GM12875 (cell line): ENCODE results near the gene SLCO1A2.

Experiments used
- H3K4me3 ChIP-seq: one replicate; pipeline ENCODE4 v1.5.1; 2011; ENCODE audit warnings: low read depth, low read length, control low read depth
- TF ChIP-seq, protein P1 (sequence below): IDR thresholded peaks from 2 replicates; pipeline ENCODE4 v1.5.1; 2011; ENCODE audit warnings: low read depth, mild to moderate bottlenecking, control low read depth, inconsistent platforms, low read length, moderate library complexity, borderline replicate concordance; ENCODE audit not compliant: insufficient read depth

The SLCO1A2 gene

DNA sequence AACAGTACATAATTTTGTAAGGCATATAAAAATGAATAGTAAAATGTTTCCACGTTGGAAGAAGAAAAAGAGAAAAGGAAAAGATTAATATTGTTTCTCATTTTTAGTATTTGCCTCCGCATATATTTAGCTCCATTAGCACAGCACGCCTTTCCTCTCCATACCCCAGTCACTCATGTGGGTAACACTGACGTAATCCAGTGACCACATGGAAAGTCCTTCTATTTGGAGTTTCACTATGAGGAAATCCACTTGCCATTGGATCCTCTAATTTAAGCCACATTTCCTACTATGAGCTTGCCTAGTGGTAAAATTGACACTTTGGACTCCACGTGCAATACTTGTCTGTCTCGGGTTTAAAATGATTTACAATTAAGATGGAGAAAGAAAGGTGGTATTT, 5.7 kb upstream of the SLCO1A2 start:
- TF ChIP-seq, protein P1, sequence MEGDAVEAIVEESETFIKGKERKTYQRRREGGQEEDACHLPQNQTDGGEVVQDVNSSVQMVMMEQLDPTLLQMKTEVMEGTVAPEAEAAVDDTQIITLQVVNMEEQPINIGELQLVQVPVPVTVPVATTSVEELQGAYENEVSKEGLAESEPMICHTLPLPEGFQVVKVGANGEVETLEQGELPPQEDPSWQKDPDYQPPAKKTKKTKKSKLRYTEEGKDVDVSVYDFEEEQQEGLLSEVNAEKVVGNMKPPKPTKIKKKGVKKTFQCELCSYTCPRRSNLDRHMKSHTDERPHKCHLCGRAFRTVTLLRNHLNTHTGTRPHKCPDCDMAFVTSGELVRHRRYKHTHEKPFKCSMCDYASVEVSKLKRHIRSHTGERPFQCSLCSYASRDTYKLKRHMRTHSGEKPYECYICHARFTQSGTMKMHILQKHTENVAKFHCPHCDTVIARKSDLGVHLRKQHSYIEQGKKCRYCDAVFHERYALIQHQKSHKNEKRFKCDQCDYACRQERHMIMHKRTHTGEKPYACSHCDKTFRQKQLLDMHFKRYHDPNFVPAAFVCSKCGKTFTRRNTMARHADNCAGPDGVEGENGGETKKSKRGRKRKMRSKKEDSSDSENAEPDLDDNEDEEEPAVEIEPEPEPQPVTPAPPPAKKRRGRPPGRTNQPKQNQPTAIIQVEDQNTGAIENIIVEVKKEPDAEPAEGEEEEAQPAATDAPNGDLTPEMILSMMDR: no peak
- H3K4me3 ChIP-seq: no peak overlapping the region

DNA sequence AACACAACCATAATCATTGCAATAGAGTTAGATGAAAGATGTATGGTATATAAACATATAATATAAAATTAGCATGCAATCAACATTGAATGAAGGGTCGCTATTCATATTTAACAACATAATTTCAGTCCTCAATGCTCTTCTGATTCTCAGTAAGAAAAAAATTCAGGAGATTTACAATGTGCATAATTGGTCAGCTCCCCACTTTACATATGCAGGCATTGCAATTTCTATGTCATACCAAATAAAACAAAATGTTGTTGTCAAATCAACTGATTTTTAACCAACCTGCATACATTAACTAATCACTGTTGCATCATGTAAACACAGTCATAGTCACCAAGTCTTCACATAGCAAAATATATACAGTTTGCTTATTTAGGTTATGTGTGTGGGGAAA, 5.2 kb upstream of the SLCO1A2 start:
- no peak overlapping the region for H3K4me3 ChIP-seq
- TF ChIP-seq, protein P1: no peak

DNA sequence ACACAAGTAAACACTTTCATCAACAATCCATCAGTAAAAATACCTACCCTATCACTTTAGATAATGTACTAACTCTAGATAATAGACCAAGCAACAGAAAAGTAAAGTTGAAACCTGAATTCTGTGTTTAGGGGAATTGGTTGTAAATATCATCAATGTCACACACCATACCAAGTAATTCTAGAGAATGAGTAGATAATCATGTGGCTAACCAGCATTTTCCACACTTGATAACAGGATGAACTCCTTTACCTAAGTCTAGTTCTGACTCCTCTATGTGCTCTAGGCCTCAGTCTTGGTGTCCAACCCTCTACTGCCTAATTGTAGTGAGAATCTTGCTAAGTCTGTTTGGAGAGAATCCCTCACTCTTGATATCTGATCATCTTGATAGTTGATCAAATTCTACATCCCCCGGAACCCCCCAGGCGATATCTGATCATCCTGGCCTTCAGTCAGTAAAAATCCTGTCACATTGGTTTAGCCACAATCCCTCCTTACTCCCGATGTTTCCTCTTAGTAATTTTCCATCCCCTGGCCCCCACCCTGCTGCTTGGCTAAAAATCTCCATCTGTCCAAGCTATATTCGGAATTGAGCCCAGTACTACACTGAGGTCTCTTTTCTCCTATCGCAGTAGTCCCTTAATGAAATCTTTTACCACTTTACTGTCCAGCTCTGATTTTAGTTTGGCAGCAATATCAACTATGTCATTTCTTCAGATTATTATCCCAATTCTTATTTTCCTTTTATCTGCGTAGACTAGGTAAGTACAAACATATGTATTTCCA, 3.4 kb upstream of the SLCO1A2 start:
- TF ChIP-seq, protein P1: no peak

DNA sequence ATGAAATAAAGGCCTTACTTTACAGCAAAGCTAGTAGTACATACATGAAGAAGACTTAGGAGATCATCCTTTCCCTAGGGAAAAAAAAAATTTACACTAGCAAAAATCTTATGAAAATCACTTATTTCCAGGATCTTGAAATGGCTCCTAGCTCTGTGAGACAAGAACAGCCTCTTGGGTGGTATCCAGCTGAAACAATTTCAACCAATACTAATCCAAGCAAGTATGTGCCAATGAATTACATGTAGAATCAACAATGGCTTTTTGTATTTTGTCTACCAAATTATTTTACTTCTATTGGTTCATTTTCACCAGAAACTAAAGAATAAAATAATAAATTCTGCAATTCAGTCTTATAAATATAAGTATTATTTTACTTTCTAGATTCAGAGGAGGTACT, 2.7 kb upstream of the SLCO1A2 start:
- TF ChIP-seq, protein P1: no peak
- H3K4me3 ChIP-seq: no peak overlapping the region

More for the DNA sequence above, 3.4 kb upstream of the SLCO1A2 start:
- H3K4me3 ChIP-seq: no peak overlapping the region

DNA sequence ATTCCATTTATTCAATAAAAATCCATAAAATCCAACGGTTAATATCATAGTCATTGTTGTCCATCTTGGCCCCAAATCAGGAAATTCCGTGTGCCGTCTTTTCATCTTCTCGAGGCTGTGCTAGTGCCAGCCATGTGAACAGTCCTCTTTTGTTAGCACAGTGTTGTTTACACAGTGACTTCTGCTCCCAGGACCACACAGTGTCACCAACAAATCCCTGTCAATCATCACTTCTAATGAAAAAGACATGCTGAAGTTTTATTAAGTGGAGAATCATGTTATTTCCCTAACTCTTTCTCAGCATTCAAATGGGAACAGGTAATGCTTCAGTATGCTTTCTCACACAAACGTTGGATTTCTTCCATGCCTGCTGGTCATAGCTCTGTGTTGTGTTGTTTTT, 1.9 kb upstream of the SLCO1A2 start:
- TF ChIP-seq, protein P1: no peak
- H3K4me3 ChIP-seq: no peak overlapping the region

DNA sequence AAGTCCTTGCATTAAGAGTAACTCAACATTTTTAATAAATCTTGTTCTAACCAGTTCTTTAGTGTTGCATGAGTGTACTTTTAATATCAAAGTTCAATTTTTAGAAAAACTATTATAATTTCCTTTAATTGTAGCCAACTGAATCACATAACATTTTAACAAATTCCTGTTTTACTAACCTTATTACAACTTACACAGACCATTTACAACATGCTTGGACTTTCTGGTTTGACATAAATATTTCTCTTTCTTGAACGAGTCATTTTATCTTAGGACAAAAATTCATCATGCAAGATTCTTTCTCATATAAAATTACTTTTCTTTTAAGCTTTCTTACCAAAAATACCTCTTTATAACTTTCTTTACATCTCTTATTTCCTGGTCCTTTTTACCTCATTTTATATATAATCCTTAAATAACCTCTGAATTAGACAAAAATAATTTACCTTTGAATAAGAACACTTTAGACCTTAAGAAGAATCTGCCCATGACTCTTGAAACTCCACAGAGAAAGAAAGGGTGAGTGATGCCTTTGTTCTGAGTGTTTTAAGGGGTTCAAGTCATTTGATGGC, 3.9 kb downstream of the SLCO1A2 start:
- H3K4me3 ChIP-seq: no peak overlapping the region
- TF ChIP-seq, protein P1: no peak

DNA sequence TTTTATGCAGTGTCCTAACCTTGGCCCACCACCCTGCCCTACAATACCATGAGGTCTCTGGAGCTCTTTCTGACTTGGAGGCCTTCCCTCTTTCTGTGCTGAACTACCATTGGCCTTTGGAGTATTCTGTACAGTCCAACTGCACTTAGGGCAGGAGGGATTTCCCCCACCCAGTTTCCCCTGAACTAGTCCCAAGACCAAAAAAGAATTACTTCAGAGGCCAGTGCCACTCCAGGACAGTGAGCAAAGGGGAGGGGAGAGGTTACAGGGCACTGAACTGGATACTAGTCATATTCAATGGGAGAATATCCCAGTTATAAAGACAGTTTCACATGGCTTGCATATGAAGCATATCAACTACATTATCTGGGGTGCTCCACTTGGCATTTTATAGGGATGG, 6.1 kb downstream of the SLCO1A2 start:
- H3K4me3 ChIP-seq: no peak overlapping the region
- TF ChIP-seq, protein P1: no peak
